Neural progenitor cell (in vitro differentiated cells): ENCODE measurements around the gene DLGAP3. TPM values are rescaled to one million over a fixed set of nuclear protein-coding genes. Genes with fewer than 3 reads are reported as not detected.

Source experiments
- DNase-seq: peaks from one replicate; pipeline ENCODE4 v3.0.0-alpha.2; 2016; ENCODE audit warnings: low spot score
- H2AFZ ChIP-seq: fragments of 200-600 bp; sonication (generic); replicated peaks from 2 replicates; pipeline ENCODE4 v1.6.1; 2016; ENCODE audit warnings: antibody characterized with exemption
- H3F3A ChIP-seq: fragments of 200-600 bp; sonication (generic); 2 replicates; pipeline ENCODE4 v1.6.1; 2016; ENCODE audit warnings: antibody characterized with exemption, low read depth
- H3K27ac ChIP-seq: fragments of 200-600 bp; sonication (generic); 2 replicates; pipeline ENCODE4 v1.5.1; 2016; ENCODE audit warnings: mild to moderate bottlenecking
- H3K27me3 ChIP-seq: fragments of 200-600 bp; sonication (generic); 2 replicates; pipeline ENCODE4 v1.6.1; 2016; ENCODE audit warnings: mild to moderate bottlenecking, moderate library complexity
- H3K36me3 ChIP-seq: fragments of 200-600 bp; sonication (generic); 2 replicates; pipeline ENCODE4 v1.5.1; 2016
- H3K4me1 ChIP-seq: fragments of 200-600 bp; sonication (generic); 2 replicates; pipeline ENCODE4 v1.6.1; 2016; ENCODE audit warnings: mixed run types
- H3K4me2 ChIP-seq: fragments of 200-600 bp; sonication (generic); 2 replicates; pipeline ENCODE4 v1.6.1; 2016
- H3K4me3 ChIP-seq: fragments of 200-600 bp; sonication (generic); 2 replicates; pipeline ENCODE4 v1.5.1; 2016
- H3K79me2 ChIP-seq: fragments of 200-600 bp; sonication (generic); 2 replicates; pipeline ENCODE4 v1.6.1; 2016; ENCODE audit warnings: low read depth
- H3K9ac ChIP-seq: fragments of 200-600 bp; sonication (generic); 2 replicates; pipeline ENCODE4 v1.6.1; 2016
- H3K9me3 ChIP-seq: fragments of 200-600 bp; sonication (generic); 2 replicates; pipeline ENCODE4 v1.5.1; 2016; ENCODE audit warnings: low read depth
- H4K20me1 ChIP-seq: fragments of 200-600 bp; sonication (generic); 2 replicates; pipeline ENCODE4 v1.6.1; 2016; ENCODE audit warnings: low read depth
- H3K27ac Mint-ChIP-seq: 3 replicates; pipeline ENCODE4 v1.8.0; 2021; ENCODE audit warnings: mixed read lengths
- H3K27me3 Mint-ChIP-seq: 2 replicates; pipeline ENCODE4 v1.8.0; 2022; ENCODE audit warnings: low read depth, mild to moderate bottlenecking, inconsistent platforms, moderate library complexity, mixed read lengths; ENCODE audit not compliant: insufficient read depth
- H3K36me3 Mint-ChIP-seq: 3 replicates; pipeline ENCODE4 v1.8.0; 2021; ENCODE audit warnings: mixed read lengths
- H3K4me1 Mint-ChIP-seq: 3 replicates; pipeline ENCODE4 v1.8.0; 2021; ENCODE audit warnings: mixed read lengths
- H3K4me3 Mint-ChIP-seq: 3 replicates; pipeline ENCODE4 v1.8.0; 2021; ENCODE audit warnings: mild to moderate bottlenecking, moderate library complexity, mixed read lengths
- H3K9me3 Mint-ChIP-seq: 3 replicates; pipeline ENCODE4 v1.8.0; 2020; ENCODE audit warnings: mixed read lengths
- EZH2 ChIP-seq: fragments of 200-600 bp; sonication (generic); IDR thresholded peaks from 2 replicates; pipeline ENCODE4 v1.6.1; 2017; ENCODE audit warnings: antibody characterized with exemption, mild to moderate bottlenecking, moderate library complexity
- EZH2phosphoT487 ChIP-seq: fragments of 200-600 bp; sonication (generic); IDR thresholded peaks from 2 replicates; pipeline ENCODE4 v1.6.1; 2017; ENCODE audit warnings: antibody characterized with exemption
- total RNA-seq: library from RNA; depleted of rRNA; stranded (reverse); fragments of >200 nt; gene quantifications from 2 replicates; pipeline ENCODE4 v1.2.3, GENCODE V29; 2015; ENCODE audit warnings: low replicate concordance
- TF ChIP-seq, protein P1 (sequence below): fragments of 200-600 bp; sonication (generic); IDR thresholded peaks from 2 replicates; pipeline ENCODE4 v1.5.1; 2017; ENCODE audit warnings: antibody characterized with exemption, mild to moderate bottlenecking

Gene DLGAP3
- total RNA-seq, 1 donor from 2014 or later = not detected

GRCh38 chr1:34976384-34977209, 47.1 kb upstream of the DLGAP3 start:
- H3K36me3 Mint-ChIP-seq = no peaks in the 10 kb centered on the region
- no peaks in the 10 kb centered on the region for H3K9me3 ChIP-seq
- no peaks in the 10 kb centered on the region for H3K36me3 ChIP-seq
- peaks cover 2% of the 10 kb centered on the region for H3K27me3 Mint-ChIP-seq
- no peak overlapping the region for H3K4me3 ChIP-seq
- H4K20me1 ChIP-seq = no peaks in the 10 kb centered on the region
- no peak overlapping the region for H3K4me3 Mint-ChIP-seq
- no peak overlapping the region for H3K27ac ChIP-seq
- peaks cover under 1% of the 10 kb centered on the region for H3F3A ChIP-seq
- no peak overlapping the region for H3K27ac Mint-ChIP-seq
- no peaks in the 10 kb centered on the region for H3K79me2 ChIP-seq
- no peak overlapping the region for H3K4me2 ChIP-seq
- no peak overlapping the region for H2AFZ ChIP-seq
- no peaks in the 10 kb centered on the region for H3K27me3 ChIP-seq
- TF ChIP-seq EZH2phosphoT487 (no peak), EZH2 (no peak)
- TF ChIP-seq, protein P1, sequence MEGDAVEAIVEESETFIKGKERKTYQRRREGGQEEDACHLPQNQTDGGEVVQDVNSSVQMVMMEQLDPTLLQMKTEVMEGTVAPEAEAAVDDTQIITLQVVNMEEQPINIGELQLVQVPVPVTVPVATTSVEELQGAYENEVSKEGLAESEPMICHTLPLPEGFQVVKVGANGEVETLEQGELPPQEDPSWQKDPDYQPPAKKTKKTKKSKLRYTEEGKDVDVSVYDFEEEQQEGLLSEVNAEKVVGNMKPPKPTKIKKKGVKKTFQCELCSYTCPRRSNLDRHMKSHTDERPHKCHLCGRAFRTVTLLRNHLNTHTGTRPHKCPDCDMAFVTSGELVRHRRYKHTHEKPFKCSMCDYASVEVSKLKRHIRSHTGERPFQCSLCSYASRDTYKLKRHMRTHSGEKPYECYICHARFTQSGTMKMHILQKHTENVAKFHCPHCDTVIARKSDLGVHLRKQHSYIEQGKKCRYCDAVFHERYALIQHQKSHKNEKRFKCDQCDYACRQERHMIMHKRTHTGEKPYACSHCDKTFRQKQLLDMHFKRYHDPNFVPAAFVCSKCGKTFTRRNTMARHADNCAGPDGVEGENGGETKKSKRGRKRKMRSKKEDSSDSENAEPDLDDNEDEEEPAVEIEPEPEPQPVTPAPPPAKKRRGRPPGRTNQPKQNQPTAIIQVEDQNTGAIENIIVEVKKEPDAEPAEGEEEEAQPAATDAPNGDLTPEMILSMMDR = no peak
- H3K9ac ChIP-seq = no peak overlapping the region
- H3K4me1 Mint-ChIP-seq = no peaks in the 10 kb centered on the region
- no peak for DNase-seq
- H3K9me3 Mint-ChIP-seq = no peaks in the 10 kb centered on the region
- H3K4me1 ChIP-seq = peaks cover under 1% of the 10 kb centered on the region

- H3K27ac Mint-ChIP-seq = no peak overlapping the region
- TF ChIP-seq EZH2phosphoT487 (no peak), EZH2 (no peak)
- TF ChIP-seq, protein P1 = no peak
- no peak overlapping the region for H2AFZ ChIP-seq
Observed at GRCh38 chr1:34975771-34976170, 46.3 kb upstream of the DLGAP3 start.

GRCh38 chr1:34975338-34975737, 45.9 kb upstream of the DLGAP3 start:
- H3K36me3 ChIP-seq = no peaks in the 10 kb centered on the region
- Mint-ChIP-seq H3K4me3 (no peak overlapping the region), H3K9me3 (no peaks in the 10 kb centered on the region), H3K4me1 (peaks cover 2% of the 10 kb centered on the region), H3K36me3 (no peaks in the 10 kb centered on the region), H3K27me3 (peaks cover 2% of the 10 kb centered on the region), H3K27ac (no peak overlapping the region)
- TF ChIP-seq, protein P1 = no peak
- no peak for TF ChIP-seq EZH2
- no peak for TF ChIP-seq EZH2phosphoT487
- no peaks in the 10 kb centered on the region for H3K9me3 ChIP-seq
- H3K27me3 ChIP-seq = no peaks in the 10 kb centered on the region
- H3K27ac ChIP-seq = no peak overlapping the region
- no peaks in the 10 kb centered on the region for H3K79me2 ChIP-seq
- peaks cover 10% of the 10 kb centered on the region for H3K4me1 ChIP-seq
- no peak overlapping the region for H3K9ac ChIP-seq
- H3F3A ChIP-seq = peaks cover 13% of the 10 kb centered on the region
- no peaks in the 10 kb centered on the region for H4K20me1 ChIP-seq
- no peak overlapping the region for H3K4me2 ChIP-seq
- no peak for DNase-seq
- H2AFZ ChIP-seq = no peak overlapping the region
- H3K4me3 ChIP-seq = no peak overlapping the region

More at GRCh38 chr1:34975771-34976170, 46.3 kb upstream of the DLGAP3 start:
- no peaks in the 10 kb centered on the region for H3K36me3 ChIP-seq
- peaks cover 9% of the 10 kb centered on the region for H3F3A ChIP-seq
- no peak for DNase-seq
- H3K9ac ChIP-seq = no peak overlapping the region
- H3K4me2 ChIP-seq = no peak overlapping the region
- no peak overlapping the region for H3K27ac ChIP-seq
- no peaks in the 10 kb centered on the region for H3K9me3 ChIP-seq
- H3K36me3 Mint-ChIP-seq = no peaks in the 10 kb centered on the region
- H4K20me1 ChIP-seq = no peaks in the 10 kb centered on the region
- peaks cover 9% of the 10 kb centered on the region for H3K4me1 ChIP-seq
- peaks cover 2% of the 10 kb centered on the region for H3K27me3 Mint-ChIP-seq
- no peaks in the 10 kb centered on the region for H3K9me3 Mint-ChIP-seq
- H3K4me3 Mint-ChIP-seq = no peak overlapping the region
- H3K79me2 ChIP-seq = no peaks in the 10 kb centered on the region
- peaks cover 2% of the 10 kb centered on the region for H3K4me1 Mint-ChIP-seq
- no peak overlapping the region for H3K4me3 ChIP-seq
- no peaks in the 10 kb centered on the region for H3K27me3 ChIP-seq
